Peyer's patch (tissue), 4 donors: ENCODE results near the gene ASXL2.

ENCODE experiments used
- POLR2A ChIP-seq, 2 donors: fragments of 450-650 bp; IDR thresholded peaks; one replicate each; pipeline ENCODE4 v1.5.1; 2017; ENCODE audit warnings: antibody characterized with exemption in 2 of 2, mild to moderate bottlenecking in 2 of 2, moderate library complexity in 2 of 2
- TF ChIP-seq, protein P1 (sequence below), 6 experiments: fragments of 450-650 bp in 4 of 6; fragments of 200-600 bp in 2 of 6; sonication (generic) in 1 of 6; IDR thresholded peaks; one replicate each; pipeline ENCODE4 v1.5.1; 2017 to 2019; ENCODE audit warnings: antibody characterized with exemption in 6 of 6, mild to moderate bottlenecking in 3 of 6, moderate library complexity in 1 of 6

GRCh38 chr2:25895610-25896009, 17.3 kb upstream of the ASXL2 start:
- TF ChIP-seq, protein P1, sequence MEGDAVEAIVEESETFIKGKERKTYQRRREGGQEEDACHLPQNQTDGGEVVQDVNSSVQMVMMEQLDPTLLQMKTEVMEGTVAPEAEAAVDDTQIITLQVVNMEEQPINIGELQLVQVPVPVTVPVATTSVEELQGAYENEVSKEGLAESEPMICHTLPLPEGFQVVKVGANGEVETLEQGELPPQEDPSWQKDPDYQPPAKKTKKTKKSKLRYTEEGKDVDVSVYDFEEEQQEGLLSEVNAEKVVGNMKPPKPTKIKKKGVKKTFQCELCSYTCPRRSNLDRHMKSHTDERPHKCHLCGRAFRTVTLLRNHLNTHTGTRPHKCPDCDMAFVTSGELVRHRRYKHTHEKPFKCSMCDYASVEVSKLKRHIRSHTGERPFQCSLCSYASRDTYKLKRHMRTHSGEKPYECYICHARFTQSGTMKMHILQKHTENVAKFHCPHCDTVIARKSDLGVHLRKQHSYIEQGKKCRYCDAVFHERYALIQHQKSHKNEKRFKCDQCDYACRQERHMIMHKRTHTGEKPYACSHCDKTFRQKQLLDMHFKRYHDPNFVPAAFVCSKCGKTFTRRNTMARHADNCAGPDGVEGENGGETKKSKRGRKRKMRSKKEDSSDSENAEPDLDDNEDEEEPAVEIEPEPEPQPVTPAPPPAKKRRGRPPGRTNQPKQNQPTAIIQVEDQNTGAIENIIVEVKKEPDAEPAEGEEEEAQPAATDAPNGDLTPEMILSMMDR (IDR thresholded peaks at IDR 0.05), result no peak
- TF ChIP-seq POLR2A (IDR thresholded peaks at IDR 0.05), result no peak
